ENCODE data around the gene LRG1.
"Not testable (repeated sequence)": the region's sequence is repeated elsewhere in the genome, so short reads cannot be mapped to it uniquely, and the experiment has no call there.

Gene LRG1

GRCh38 chr19:4550018-4550417 lies 10.2 kb upstream of the LRG1 start:
- DNase-seq: no peak

- DNase-seq: no peak
Measured at GRCh38 chr19:4548238-4548584, 8.4 kb upstream of the LRG1 start.

GRCh38 chr19:4547303-4548237 lies 7.7 kb upstream of the LRG1 start:
- DNase-seq: peak; percentile 11 to 19

GRCh38 chr19:4543842-4544647 lies 4.2 kb upstream of the LRG1 start:
- no peak for DNase-seq

GRCh38 chr19:4542896-4543841 lies 3.3 kb upstream of the LRG1 start:
- no peak for DNase-seq

- DNase-seq: not testable (repeated sequence)
Measured at GRCh38 chr19:4541806-4542145, 1.9 kb upstream of the LRG1 start.

GRCh38 chr19:4541114-4541805 lies 1.4 kb upstream of the LRG1 start:
- DNase-seq: no peak

- no peak for DNase-seq
Measured at GRCh38 chr19:4539169-4539692, 605 bp downstream of the LRG1 start.

- no peak for DNase-seq
Measured at GRCh38 chr19:4538601-4538954, 1.3 kb downstream of the LRG1 start.

- no peak for DNase-seq
Measured at GRCh38 chr19:4537953-4538600, 1.8 kb downstream of the LRG1 start.

- DNase-seq: no peak
Measured at GRCh38 chr19:4536798-4537197, 3.0 kb downstream of the LRG1 start.

- peak; percentile 37 to 41 for DNase-seq
Measured at GRCh38 chr19:4534836-4535658, 4.8 kb downstream of the LRG1 start, which contains the start of gene PLIN5. Gene PLIN5 (minus strand): TSS chr19:4535224. CDS start chr19:4534074, 1,150 bp downstream.

GRCh38 chr19:4533835-4534424 lies 5.9 kb downstream of the LRG1 start:
- no peak for DNase-seq

- no peak for DNase-seq
Measured at GRCh38 chr19:4533334-4533733, 6.5 kb downstream of the LRG1 start.

- no peak for DNase-seq
Measured at GRCh38 chr19:4531562-4532165, 8.2 kb downstream of the LRG1 start.

- DNase-seq: no peak
Measured at GRCh38 chr19:4529924-4530522, 9.8 kb downstream of the LRG1 start.

- no peak for DNase-seq
Measured at GRCh38 chr19:4528843-4529242, 11.0 kb downstream of the LRG1 start.

- not testable (repeated sequence) for DNase-seq
Measured at GRCh38 chr19:4527377-4527776, 12.5 kb downstream of the LRG1 start.

GRCh38 chr19:4525563-4526002 lies 14.3 kb downstream of the LRG1 start:
- no peak for DNase-seq

Measured in stimulated activated CD4-positive, alpha-beta T cell treated with anti-CD3 and anti-CD28 coated beads, Interleukin-4, amount 100 ng/mL, for 4 hours (primary cell).